Aorta (tissue), 5 donors: Measurements from ENCODE around the gene WDR59. TPM values are rescaled to one million over a fixed set of nuclear protein-coding genes. Genes with fewer than 3 reads are reported as not detected.

ENCODE experiments used
- ATAC-seq: fragments of 200-7000 bp; cut with Tn5 transposase; one replicate; pipeline ENCODE4 v1.9.1; 2022; ENCODE audit warnings: moderate library complexity; ENCODE audit not compliant: low FRiP score
- DNase-seq, 2 donors: peaks; one replicate each; pipeline ENCODE4 v3.0.0-alpha.2; 2020
- H3K27ac ChIP-seq, 2 donors: one replicate each; pipeline ENCODE4 v1.5.1; 2013; ENCODE audit warnings: low read length in 2 of 2, mild to moderate bottlenecking in 2 of 2, moderate library complexity in 2 of 2, control low read depth in 1 of 2, inconsistent platforms in 1 of 2, low read depth in 1 of 2
- H3K27me3 ChIP-seq, 2 donors: one replicate each; pipeline ENCODE4 v1.6.1; 2013; ENCODE audit warnings: control low read depth in 1 of 2, low read length in 1 of 2, mild to moderate bottlenecking in 1 of 2, moderate library complexity in 1 of 2; ENCODE audit not compliant: insufficient read depth in 2 of 2, control insufficient read depth in 1 of 2
- H3K36me3 ChIP-seq, 2 donors: one replicate each; pipeline ENCODE4 v1.6.1; 2013; ENCODE audit warnings: control low read depth in 1 of 2, low read length in 1 of 2, mild to moderate bottlenecking in 1 of 2; ENCODE audit not compliant: insufficient read depth in 2 of 2, control insufficient read depth in 1 of 2
- H3K4me1 ChIP-seq, 2 donors: one replicate each; pipeline ENCODE4 v1.6.1; 2013; ENCODE audit warnings: low read length in 2 of 2, control low read depth in 1 of 2, mild to moderate bottlenecking in 1 of 2, moderate library complexity in 1 of 2; ENCODE audit not compliant: insufficient read depth in 2 of 2, control insufficient read depth in 1 of 2
- H3K4me3 ChIP-seq, 2 donors: one replicate each; pipeline ENCODE4 v1.5.1; 2013; ENCODE audit warnings: low read length in 2 of 2, control low read depth in 1 of 2, mild to moderate bottlenecking in 1 of 2
- H3K9me3 ChIP-seq: one replicate; pipeline ENCODE4 v1.6.1; 2013; ENCODE audit warnings: mild to moderate bottlenecking, low read length; ENCODE audit not compliant: control insufficient read depth
- WGBS, 2 donors: extraction: QIAGEN DNeasy Blood & Tissue Kit; methylation state at CpG; one replicate each; pipeline ENCODE4 v1.1.7; 2013; 5-methylcytosine and 5-hydroxymethylcytosine counted together
- intact Hi-C, 2 donors: fragments of 100-400 bp; cut with DNase I; formaldehyde crosslinking; loops; one replicate each; pipeline versions ENCODE4 v1.14.2 to v1.15.0; 2022
- polyA plus RNA-seq, 2 donors: library from polyadenylated mRNA; stranded (reverse); fragments of 200-250 nt; gene quantifications; one replicate each; pipeline ENCODE4 v1.2.3, GENCODE V29; 2013
- total RNA-seq, 2 donors: library from RNA; stranded (reverse); fragmentation: NEBNext Ultra II Directional; extraction: Animal tissue kit (Norgen Biotek cat#: 25700); gene quantifications; one replicate each; pipeline ENCODE4 v1.2.1, GENCODE V29; 2021
- donor health status: healthy with polysubstance abuse.
- donor health status: Bipolar disorder and iron deficiency.
- donor health status: DM: no; HTN: no; CAD: no.
- donor health status: DM: no; HTN: no; CAD: no.
- donor health status: DM: yes; HTN: yes; CAD: no.

Gene WDR59
- total and polyA plus RNA-seq, 4 donors, result 12.8 to 78.1 (median 48.3) TPM

DNA sequence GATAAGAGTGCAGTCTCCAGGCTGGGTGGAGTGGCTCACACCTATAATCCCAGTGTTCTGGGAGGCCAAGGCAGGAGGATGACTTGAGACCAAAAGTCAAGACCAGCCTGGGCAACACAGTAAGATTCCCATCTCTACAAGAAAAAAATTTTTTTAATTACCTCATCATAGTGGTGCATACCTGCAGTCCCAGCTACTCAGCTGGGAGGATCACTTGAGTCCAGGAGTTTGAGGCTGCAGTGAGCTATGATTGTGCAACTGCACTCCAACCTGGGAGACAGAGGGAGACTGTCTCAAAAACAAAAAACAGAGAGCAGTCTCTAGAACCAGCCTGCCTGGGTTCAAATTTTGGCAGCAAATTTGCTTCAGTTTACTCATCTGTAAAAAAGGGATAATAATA is 45.2 kb downstream of the WDR59 start:
- H3K27me3 ChIP-seq, result no peaks in the 10 kb centered on the region
- no peaks in the 10 kb centered on the region for H3K9me3 ChIP-seq
- no peaks in the 10 kb centered on the region for H3K4me1 ChIP-seq
- peaks cover 2 to 10% of the 10 kb centered on the region in 2 donors for H3K36me3 ChIP-seq
- no peak for DNase-seq
- ATAC-seq, result no peak
- no peak overlapping the region for H3K27ac ChIP-seq
- H3K4me3 ChIP-seq, result no peak overlapping the region
- intact Hi-C loops, result no loop called here

DNA sequence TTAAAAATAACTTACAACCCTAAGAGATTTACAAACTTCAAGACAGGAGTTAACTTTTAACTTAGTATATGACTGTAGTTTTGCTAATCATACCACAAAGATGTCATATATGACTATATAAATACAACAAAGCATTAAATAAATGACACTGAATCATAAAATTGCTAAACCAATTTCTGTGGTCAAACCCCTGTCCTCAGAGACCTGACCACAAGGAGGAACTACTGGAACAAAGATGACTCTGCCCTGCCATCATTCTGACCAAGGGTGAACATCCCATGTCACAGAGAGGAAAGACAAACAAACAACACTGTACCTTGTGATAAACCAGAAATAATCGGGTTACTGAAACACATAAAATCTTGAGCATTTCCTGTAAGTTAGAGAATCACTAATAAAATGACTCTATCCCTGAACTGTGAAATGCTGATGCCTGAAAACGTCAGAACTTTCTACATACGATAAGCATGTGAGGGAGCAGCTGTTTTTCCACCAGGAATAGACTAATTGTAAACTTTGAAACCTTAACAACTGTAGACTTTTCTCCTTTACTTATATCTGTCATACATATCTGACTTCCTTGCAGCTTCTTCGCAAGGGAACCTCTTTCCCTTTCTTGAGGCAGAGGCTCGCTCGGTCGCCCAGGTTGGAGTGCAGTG is 47.9 kb downstream of the WDR59 start:
- Histone ChIP-seq H3K4me1 (no peaks in the 10 kb centered on the region), H3K27ac (no peak overlapping the region), H3K9me3 (no peaks in the 10 kb centered on the region), H3K27me3 (no peaks in the 10 kb centered on the region), H3K36me3 (peaks cover 0 to 7% of the 10 kb centered on the region in 2 donors), H3K4me3 (no peak overlapping the region)
- no peak for ATAC-seq
- no peak for DNase-seq
- intact Hi-C loops, result no loop called here
- 84 to 87% methylated on average over 7 of the region's 7 CpGs for WGBS, 2 donors

DNA sequence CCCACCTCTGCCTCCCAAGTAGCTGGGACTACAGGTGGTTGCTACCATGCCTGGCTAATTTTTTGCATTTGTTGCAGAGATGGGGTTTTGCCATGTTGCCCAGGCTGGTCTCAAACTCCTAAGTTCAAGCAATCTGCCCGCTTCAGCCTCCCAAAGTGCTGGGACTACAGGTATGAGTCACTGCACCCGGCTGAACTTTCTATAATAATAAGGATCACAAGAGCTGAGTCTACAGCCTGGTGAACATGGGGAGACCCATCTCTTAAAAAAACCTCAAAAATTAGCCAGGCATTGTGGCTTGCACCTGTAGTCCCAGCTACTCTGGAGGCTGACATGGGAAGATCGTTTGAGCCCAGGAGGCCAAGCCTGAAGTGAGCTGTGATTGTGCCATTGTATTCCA is 53.5 kb downstream of the WDR59 start:
- ATAC-seq (no peak), DNase-seq (no peak)
- WGBS, 2 donors, result 82 to 87% methylated on average over 3 of the region's 3 CpGs
- no peaks in the 10 kb centered on the region for H3K27me3 ChIP-seq
- no peaks in the 10 kb centered on the region for H3K4me1 ChIP-seq
- H3K9me3 ChIP-seq, result no peaks in the 10 kb centered on the region
- intact Hi-C loops, result no loop called here
- no peak overlapping the region for H3K27ac ChIP-seq
- no peak overlapping the region for H3K4me3 ChIP-seq
- H3K36me3 ChIP-seq, result peaks cover 2 to 4% of the 10 kb centered on the region in 2 donors

DNA sequence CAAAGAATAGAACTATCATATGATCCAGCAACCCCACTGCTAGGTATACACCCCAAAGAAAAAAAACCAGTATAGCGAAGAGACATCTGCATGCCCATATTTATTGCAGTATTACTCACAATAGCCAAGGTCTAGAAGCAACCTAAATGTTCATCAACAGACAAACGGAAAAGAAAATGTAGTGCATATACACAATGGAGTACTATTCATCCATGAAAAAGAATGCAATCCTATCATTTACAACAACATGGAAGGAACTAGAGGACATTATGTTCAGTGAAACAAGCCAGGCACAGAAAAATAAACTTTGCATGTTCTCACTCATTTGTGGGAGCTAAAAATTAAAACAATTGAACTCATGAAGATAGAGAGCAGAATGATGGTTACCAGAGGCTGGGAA is 55.3 kb downstream of the WDR59 start:
- no peak overlapping the region for H3K4me3 ChIP-seq
- no peak for DNase-seq
- 96 to 97% methylated on average over 2 of the region's 2 CpGs for WGBS, 2 donors
- no peaks in the 10 kb centered on the region for H3K9me3 ChIP-seq
- intact Hi-C loops, result no loop called here
- no peak for ATAC-seq
- H3K4me1 ChIP-seq, result no peaks in the 10 kb centered on the region
- peaks cover 4% of the 10 kb centered on the region in 2 donors for H3K36me3 ChIP-seq
- H3K27me3 ChIP-seq, result no peaks in the 10 kb centered on the region
- no peak overlapping the region for H3K27ac ChIP-seq

DNA sequence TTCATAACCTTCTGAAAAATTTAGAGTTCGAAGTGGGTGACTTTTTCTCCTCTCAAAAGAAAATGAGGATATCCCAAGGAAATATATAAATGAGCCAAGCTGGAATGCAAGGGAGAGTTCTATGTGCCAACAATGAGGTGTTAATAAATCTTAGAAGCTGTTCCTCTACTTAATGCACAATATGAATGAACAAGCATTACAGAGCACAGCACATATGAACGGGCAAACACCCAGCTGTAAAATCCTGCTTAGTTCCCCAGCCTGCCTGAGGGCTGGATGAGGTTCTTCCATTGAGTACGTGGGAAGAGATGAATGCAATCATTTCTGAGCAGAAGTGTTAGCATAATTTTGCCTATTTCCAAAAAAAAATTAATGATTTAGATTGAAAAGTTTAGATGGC is 58.1 kb downstream of the WDR59 start:
- DNase-seq (no peak), ATAC-seq (no peak)
- Histone ChIP-seq H3K27me3 (no peaks in the 10 kb centered on the region), H3K4me1 (no peaks in the 10 kb centered on the region), H3K9me3 (no peaks in the 10 kb centered on the region), H3K36me3 (peaks cover 4 to 8% of the 10 kb centered on the region in 2 donors), H3K27ac (no peak overlapping the region), H3K4me3 (no peak overlapping the region)
- 77 to 85% methylated on average over 3 of the region's 3 CpGs for WGBS, 2 donors
- intact Hi-C loops, result no loop called here

DNA sequence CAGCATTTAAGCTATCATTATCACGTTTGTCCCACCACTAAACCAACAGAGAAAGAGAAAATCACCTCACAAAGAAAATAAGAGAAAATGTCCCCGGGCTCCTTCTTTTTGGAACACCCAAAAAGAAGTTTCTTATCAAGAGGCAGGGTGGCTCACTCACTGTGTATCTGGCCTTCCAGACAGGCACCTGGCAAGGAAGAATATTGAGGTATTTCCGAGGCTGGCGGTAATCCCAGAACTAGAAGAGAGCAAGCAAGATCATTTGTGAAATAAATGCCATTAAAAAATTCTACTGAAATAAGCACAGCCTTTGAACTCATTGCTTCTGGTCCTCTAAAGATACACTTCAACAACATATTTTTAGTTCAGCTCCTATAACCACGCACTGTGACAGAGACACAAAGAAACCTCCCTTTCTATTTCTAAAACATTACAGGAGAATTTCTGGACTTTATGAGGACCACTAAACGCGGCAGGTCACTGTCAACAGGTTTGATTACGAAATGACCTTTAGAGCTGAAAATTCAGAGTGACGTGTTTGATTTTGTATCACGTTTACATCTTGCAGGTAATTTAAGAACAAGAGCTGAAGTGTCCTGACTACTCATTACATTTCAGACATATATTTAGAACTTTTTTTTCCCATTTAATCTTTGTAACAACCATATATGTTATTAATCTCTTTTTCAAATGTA is 61.0 kb downstream of the WDR59 start:
- H3K9me3 ChIP-seq, result no peaks in the 10 kb centered on the region
- 67 to 75% methylated on average over 10 of the region's 10 CpGs for WGBS, 2 donors
- H3K4me1 ChIP-seq, result no peaks in the 10 kb centered on the region
- H3K4me3 ChIP-seq, result no peak overlapping the region
- no peak overlapping the region for H3K27ac ChIP-seq
- intact Hi-C loops, result no loop called here
- H3K36me3 ChIP-seq, result peaks cover 4 to 11% of the 10 kb centered on the region in 2 donors
- no peaks in the 10 kb centered on the region for H3K27me3 ChIP-seq
- DNase-seq (no peak), ATAC-seq (no peak)

DNA sequence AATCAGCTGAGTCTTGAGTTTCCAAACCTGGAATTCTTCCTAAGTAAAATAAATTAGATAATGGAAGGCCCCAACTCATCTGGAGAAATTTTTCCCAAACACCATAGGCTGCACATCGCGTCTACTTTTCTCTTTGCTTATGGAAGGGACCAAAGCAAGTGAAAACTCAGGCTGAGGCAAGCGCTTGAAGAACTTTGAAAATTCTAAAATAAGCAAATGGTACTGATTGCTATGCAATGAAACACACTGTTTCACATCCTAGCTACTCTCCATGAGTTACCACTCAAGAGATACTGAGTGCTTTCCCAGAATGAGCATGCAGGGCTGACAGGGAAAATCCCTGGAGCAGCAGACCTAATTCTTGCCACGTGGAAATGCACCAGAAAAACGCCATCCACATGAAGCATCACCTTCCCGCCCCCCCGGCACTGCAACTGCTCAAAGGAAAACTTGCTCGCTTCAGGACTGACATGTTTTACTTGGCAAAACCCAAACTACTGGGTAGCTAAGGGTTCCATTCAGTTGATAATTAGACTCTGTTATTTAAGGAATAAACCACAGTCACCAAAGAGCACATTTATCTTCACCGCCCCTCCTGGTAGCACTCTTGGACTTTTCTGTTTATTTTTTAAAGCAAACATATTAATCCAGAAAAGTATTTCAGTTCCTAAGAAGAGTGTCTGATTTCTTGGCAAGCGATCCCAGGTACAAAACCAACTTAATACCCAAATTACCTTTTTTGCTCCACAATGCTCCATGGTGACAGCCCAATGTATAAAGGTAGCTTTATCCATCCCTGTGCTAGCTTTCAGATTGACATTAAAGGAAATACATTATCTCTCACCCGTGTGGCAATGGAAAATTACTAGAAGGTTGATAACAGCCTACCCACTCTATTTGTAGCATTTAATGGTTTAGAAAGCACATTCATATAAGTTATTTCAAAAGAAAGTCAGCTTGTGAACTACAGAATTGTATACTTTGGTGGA is 62.5 kb downstream of the WDR59 start:
- Histone ChIP-seq H3K36me3 (peaks cover 4 to 11% of the 10 kb centered on the region in 2 donors), H3K9me3 (no peaks in the 10 kb centered on the region), H3K4me1 (no peaks in the 10 kb centered on the region), H3K27me3 (no peaks in the 10 kb centered on the region), H3K27ac (no peak overlapping the region), H3K4me3 (no peak overlapping the region)
- no peak for DNase-seq
- ATAC-seq, result no peak
- WGBS, 2 donors, result 55% methylated on average over 11 of the region's 11 CpGs
- intact Hi-C loops, result no loop called here

DNA sequence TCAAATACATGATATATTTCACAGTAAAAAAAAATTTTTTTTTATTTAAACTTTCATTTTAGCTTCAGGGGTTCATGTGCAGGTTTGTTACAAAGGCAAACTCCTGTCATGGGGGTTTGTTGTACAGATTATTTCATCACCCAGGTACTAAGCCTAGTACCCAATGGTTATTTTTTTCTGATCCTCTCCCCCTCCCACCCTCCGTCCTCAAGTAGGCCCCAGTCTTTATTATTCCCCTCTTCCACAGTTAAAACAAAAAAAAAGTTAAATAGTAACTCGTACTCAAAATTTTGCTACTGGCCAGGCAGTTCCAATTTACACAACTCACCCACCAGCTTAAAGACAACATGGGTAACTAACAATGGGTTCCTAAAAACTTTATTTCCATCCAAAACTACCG is 63.9 kb downstream of the WDR59 start:
- 88 to 90% methylated on average over 3 of the region's 3 CpGs for WGBS, 2 donors
- Histone ChIP-seq H3K36me3 (peaks cover 0 to 13% of the 10 kb centered on the region in 2 donors), H3K4me3 (no peak overlapping the region), H3K27me3 (no peaks in the 10 kb centered on the region), H3K9me3 (no peaks in the 10 kb centered on the region), H3K4me1 (no peaks in the 10 kb centered on the region), H3K27ac (no peak overlapping the region)
- ATAC-seq (no peak), DNase-seq (no peak)
- intact Hi-C loops, result no loop called here
